HepG2 (cell line): ENCODE data around the gene OST4. TPM values are rescaled to one million over a fixed set of nuclear protein-coding genes. Genes with fewer than 3 reads are reported as not detected.

Experiments
- BRCA1 ChIP-seq: sonication (generic); formaldehyde crosslinking; IDR thresholded peaks from 2 replicates; pipeline ENCODE4 v1.4.0; 2020; ENCODE audit warnings: missing genetic modification reagents
- TEAD3 ChIP-seq: optimal IDR thresholded peaks from 2 replicates; pipeline ENCODE3; 2016; ENCODE audit warnings: borderline replicate concordance
- ZFP82 ChIP-seq: sonication (generic); formaldehyde crosslinking; IDR thresholded peaks from 2 replicates; pipeline ENCODE4 v1.5.1; 2020; ENCODE audit warnings: mild to moderate bottlenecking, missing genetic modification reagents, borderline replicate concordance
- polyA plus RNA-seq, 8 experiments: library from polyadenylated mRNA; depleted of rRNA in 3 of 8; stranded (reverse) in 7 of 8; unstranded in 1 of 8; fragments of >200 nt; fragmentation: Illumina TruSeq in 4 of 8; extraction: Trizol in 4 of 8; gene quantifications; 2 replicates each; pipeline versions ENCODE4 v1.2.1 to v1.2.3, GENCODE V29; 2011 to 2016; ENCODE audit warnings: low read depth in 4 of 8, missing spikeins in 1 of 8, mixed read lengths in 1 of 8; ENCODE audit not compliant: insufficient read depth in 1 of 8
- total RNA-seq, 5 experiments: library from RNA; depleted of rRNA; stranded (reverse); fragments of >200 nt; fragmentation: Illumina TruSeq; extraction: Trizol; gene quantifications; 2 replicates each; pipeline ENCODE4 v1.2.3, GENCODE V29; 2016; ENCODE audit warnings: low read depth in 1 of 5
- TF ChIP-seq, protein P1 (sequence below): sonication (generic); formaldehyde crosslinking; IDR thresholded peaks from 2 replicates; pipeline ENCODE4 v1.4.0; 2020; ENCODE audit warnings: missing genetic modification reagents, borderline replicate concordance
- TF ChIP-seq, protein P2 (sequence below): sonication (generic); formaldehyde crosslinking; conservative IDR thresholded peaks from 2 replicates; pipeline ENCODE4 v1.4.0; 2020; ENCODE audit warnings: missing genetic modification reagents
- TF ChIP-seq, protein P3 (sequence below): sonication (generic); formaldehyde crosslinking; IDR thresholded peaks from 2 replicates; pipeline ENCODE4 v1.4.0; 2020; ENCODE audit warnings: missing genetic modification reagents

The OST4 gene
- total and polyA plus RNA-seq, 2 of the 13 experiments (the other 11 are each of a cell fraction or from before 2014, with no cell fraction given) = 498 to 584 TPM

- TF ChIP-seq, protein P1, sequence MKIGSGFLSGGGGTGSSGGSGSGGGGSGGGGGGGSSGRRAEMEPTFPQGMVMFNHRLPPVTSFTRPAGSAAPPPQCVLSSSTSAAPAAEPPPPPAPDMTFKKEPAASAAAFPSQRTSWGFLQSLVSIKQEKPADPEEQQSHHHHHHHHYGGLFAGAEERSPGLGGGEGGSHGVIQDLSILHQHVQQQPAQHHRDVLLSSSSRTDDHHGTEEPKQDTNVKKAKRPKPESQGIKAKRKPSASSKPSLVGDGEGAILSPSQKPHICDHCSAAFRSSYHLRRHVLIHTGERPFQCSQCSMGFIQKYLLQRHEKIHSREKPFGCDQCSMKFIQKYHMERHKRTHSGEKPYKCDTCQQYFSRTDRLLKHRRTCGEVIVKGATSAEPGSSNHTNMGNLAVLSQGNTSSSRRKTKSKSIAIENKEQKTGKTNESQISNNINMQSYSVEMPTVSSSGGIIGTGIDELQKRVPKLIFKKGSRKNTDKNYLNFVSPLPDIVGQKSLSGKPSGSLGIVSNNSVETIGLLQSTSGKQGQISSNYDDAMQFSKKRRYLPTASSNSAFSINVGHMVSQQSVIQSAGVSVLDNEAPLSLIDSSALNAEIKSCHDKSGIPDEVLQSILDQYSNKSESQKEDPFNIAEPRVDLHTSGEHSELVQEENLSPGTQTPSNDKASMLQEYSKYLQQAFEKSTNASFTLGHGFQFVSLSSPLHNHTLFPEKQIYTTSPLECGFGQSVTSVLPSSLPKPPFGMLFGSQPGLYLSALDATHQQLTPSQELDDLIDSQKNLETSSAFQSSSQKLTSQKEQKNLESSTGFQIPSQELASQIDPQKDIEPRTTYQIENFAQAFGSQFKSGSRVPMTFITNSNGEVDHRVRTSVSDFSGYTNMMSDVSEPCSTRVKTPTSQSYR = peak; percentile 58
- TF ChIP-seq BRCA1 (CRISPR knock-in tag) = no peak
- TF ChIP-seq TEAD3 = peak; percentile 18
- TF ChIP-seq, protein P2, sequence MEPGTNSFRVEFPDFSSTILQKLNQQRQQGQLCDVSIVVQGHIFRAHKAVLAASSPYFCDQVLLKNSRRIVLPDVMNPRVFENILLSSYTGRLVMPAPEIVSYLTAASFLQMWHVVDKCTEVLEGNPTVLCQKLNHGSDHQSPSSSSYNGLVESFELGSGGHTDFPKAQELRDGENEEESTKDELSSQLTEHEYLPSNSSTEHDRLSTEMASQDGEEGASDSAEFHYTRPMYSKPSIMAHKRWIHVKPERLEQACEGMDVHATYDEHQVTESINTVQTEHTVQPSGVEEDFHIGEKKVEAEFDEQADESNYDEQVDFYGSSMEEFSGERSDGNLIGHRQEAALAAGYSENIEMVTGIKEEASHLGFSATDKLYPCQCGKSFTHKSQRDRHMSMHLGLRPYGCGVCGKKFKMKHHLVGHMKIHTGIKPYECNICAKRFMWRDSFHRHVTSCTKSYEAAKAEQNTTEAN (CRISPR knock-in tag) = peak; percentile 89
- TF ChIP-seq ZFP82 (CRISPR knock-in tag) = no peak; the same call in 1 of the 2 replicates
- TF ChIP-seq, protein P3, sequence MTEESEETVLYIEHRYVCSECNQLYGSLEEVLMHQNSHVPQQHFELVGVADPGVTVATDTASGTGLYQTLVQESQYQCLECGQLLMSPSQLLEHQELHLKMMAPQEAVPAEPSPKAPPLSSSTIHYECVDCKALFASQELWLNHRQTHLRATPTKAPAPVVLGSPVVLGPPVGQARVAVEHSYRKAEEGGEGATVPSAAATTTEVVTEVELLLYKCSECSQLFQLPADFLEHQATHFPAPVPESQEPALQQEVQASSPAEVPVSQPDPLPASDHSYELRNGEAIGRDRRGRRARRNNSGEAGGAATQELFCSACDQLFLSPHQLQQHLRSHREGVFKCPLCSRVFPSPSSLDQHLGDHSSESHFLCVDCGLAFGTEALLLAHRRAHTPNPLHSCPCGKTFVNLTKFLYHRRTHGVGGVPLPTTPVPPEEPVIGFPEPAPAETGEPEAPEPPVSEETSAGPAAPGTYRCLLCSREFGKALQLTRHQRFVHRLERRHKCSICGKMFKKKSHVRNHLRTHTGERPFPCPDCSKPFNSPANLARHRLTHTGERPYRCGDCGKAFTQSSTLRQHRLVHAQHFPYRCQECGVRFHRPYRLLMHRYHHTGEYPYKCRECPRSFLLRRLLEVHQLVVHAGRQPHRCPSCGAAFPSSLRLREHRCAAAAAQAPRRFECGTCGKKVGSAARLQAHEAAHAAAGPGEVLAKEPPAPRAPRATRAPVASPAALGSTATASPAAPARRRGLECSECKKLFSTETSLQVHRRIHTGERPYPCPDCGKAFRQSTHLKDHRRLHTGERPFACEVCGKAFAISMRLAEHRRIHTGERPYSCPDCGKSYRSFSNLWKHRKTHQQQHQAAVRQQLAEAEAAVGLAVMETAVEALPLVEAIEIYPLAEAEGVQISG (CRISPR knock-in tag) = peak; percentile 38; the same call in 1 of the 2 replicates
These were observed 47.3 kb upstream of the OST4 start, which contains the start of gene CGREF1 (continued) for GRCh38 chr2:27118525-27119329.
